ENCODE measurements around the gene HSD11B1L. TPM values are rescaled to one million over a fixed set of nuclear protein-coding genes. Genes with fewer than 3 reads are reported as not detected.

Gene HSD11B1L
- total RNA-seq, 1 donor from 2014 or later: 1.1 TPM

- peak; percentile 30 for ATAC-seq
These were observed 13.0 kb upstream of the HSD11B1L start for GRCh38 chr19:5667751-5668271.

- no peak for ATAC-seq
These were observed 11.6 kb upstream of the HSD11B1L start for GRCh38 chr19:5669212-5669611.

GRCh38 chr19:5671600-5671999 lies 9.2 kb upstream of the HSD11B1L start:
- no peak for ATAC-seq

- ATAC-seq: no peak
These were observed 7.9 kb upstream of the HSD11B1L start for GRCh38 chr19:5672708-5673459.

GRCh38 chr19:5673752-5674151 lies 7.1 kb upstream of the HSD11B1L start:
- no peak for ATAC-seq

GRCh38 chr19:5674714-5675113 lies 6.1 kb upstream of the HSD11B1L start:
- peak; percentile 4 for ATAC-seq

- no peak for ATAC-seq
These were observed 4.6 kb upstream of the HSD11B1L start for GRCh38 chr19:5676105-5676771.

- no peak for ATAC-seq
These were observed 4.1 kb upstream of the HSD11B1L start for GRCh38 chr19:5676772-5677105.

- no peak for ATAC-seq
These were observed 3.7 kb upstream of the HSD11B1L start for GRCh38 chr19:5677136-5677535.

GRCh38 chr19:5677580-5677979 lies 3.2 kb upstream of the HSD11B1L start:
- ATAC-seq: no peak

GRCh38 chr19:5678071-5678718 lies 2.6 kb upstream of the HSD11B1L start:
- ATAC-seq: no peak

GRCh38 chr19:5679289-5680083 lies 1.3 kb upstream of the HSD11B1L start:
- ATAC-seq: peak; percentile 3

- ATAC-seq: peak; percentile 1
These were observed 767 bp upstream of the HSD11B1L start for GRCh38 chr19:5680084-5680436.

- ATAC-seq: no peak
These were observed 722 bp downstream of the HSD11B1L start for GRCh38 chr19:5681391-5682106.

- ATAC-seq: no peak
These were observed 1.3 kb downstream of the HSD11B1L start for GRCh38 chr19:5682107-5682482.

GRCh38 chr19:5683177-5683886 lies 2.5 kb downstream of the HSD11B1L start:
- ATAC-seq: no peak

GRCh38 chr19:5684694-5685430 lies 4.0 kb downstream of the HSD11B1L start:
- no peak for ATAC-seq

GRCh38 chr19:5686326-5686646 lies 5.5 kb downstream of the HSD11B1L start:
- no peak for ATAC-seq

GRCh38 chr19:5686647-5687359 lies 6.0 kb downstream of the HSD11B1L start:
- peak; percentile 83 for ATAC-seq
